GM19324 (cell line): ENCODE results near the gene PLXDC2.
"Not testable (repeated sequence)": the region's sequence is repeated elsewhere in the genome, so short reads cannot be mapped to it uniquely, and the experiment has no call there.

ENCODE experiments used
- ATAC-seq: cut with Tn5 transposase; IDR thresholded peaks from one replicate; pipeline ENCODE4 v1.9.1; 2021; ENCODE audit warnings: mild to moderate bottlenecking, moderate library complexity; ENCODE audit not compliant: unreplicated experiment, low FRiP score

PLXDC2 gene

DNA sequence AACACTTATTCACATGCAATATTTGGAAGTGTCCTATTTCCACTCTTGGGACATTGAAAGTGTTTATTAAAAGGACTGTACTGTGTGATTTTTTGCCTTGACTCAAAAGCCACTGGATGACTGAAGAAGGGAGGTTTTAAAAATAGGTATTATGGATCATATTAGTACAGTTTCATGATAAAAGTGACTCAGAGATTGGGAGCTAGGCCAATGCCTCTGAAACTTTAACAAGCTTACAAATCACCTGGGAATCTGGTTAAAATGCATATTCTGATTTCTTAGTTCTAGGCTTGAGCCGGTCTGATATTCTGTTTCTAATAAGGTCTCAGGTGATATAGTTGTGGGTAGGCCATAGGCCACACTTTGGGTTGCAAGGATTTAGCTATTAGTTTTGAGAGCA, 191.2 kb downstream of the PLXDC2 start:
- ATAC-seq: no peak

GRCh38 chr10:20013991-20014750, 197.9 kb downstream of the PLXDC2 start:
- ATAC-seq: no peak

DNA sequence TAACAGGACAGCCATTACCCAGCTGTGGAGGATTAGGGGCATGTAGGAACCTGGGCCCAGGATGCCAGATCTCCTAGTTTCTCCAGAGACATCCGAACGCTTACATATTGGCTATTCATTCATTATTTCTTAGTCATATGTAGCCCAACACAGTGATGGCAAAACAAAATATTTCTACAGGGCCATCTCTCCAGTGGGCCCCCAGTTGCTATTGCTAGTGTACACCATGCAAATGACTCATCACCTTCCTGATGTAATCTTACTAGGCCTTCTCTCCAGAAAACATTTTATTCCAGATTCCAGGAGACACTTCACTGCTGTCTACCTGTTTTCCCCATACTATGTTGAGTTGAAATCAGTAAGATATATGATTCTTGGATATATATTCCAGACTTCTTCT, 201.7 kb downstream of the PLXDC2 start:
- no peak for ATAC-seq

DNA sequence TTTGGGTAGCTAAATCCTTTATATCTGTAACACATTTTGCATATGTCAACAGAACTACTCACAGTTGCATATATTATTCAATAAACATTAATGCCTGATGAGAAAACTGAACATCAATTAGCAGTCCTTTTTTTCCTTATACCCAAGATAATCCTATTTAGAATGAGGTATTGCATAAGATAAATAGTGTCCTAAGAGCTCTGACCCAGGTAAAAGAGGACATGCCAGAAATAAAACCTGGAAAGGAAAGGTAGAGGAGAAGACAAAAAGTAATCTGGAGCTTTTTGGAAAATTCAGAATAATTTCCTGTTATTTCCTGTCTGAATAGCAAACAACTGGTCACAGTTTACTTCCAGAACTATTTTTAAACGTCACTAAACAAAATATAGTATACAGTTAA, 204.4 kb downstream of the PLXDC2 start:
- no peak for ATAC-seq

DNA sequence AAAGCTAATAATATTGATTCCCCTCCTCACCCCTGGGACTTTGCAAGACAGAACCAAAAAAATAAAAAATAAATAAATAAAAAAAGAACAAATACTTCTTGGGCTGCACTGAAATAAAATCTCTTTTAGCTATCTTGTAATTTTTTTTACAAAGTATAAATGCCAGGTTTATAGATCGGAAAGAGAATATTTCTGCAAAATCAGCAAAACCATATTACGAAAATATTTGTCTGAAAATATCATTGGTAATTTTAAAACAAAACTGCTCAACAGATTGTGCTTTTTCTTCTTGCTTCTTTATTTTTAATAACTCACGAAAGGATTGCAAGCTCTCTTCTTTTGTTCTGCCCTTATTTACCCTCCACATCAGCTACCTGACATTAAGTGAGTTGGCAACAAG, 213.3 kb downstream of the PLXDC2 start:
- no peak for ATAC-seq

DNA sequence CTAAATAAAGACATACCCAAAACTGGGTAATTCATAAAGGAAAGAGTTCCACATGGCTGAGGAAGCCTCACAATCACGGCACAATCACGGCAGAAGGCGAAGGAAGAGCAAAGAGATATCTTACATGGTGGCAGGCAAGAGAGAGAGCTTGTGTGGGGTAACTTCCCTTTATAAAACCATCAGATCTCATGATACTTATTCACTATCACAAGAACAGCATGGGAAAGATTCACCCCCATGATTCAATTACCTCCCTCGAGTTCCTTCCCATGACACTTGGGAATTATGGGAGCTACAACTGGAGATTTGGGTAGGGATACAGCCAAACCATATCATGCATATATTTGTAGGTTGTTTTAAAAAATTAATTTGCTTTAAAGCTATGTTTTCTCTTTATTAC, 217.2 kb downstream of the PLXDC2 start:
- no peak for ATAC-seq

DNA sequence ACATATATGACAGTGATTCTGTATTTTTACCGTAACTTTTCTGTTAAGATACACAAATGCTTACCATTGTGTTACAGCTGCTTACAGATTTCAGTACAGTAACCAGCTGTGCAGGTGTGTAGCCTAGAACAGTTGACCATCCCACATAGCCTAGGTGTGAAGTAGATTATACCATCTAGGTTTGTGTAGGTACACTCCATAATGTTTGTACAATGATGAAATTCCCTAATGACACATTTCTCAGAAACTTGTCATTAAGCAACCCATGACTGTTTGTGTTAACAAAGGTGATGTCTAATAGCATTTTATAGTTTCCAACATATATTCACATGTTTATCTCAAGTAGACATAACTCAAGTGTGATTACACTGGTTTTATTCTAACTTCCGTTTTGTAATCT, 218.5 kb downstream of the PLXDC2 start:
- ATAC-seq: no peak

GRCh38 chr10:20040012-20040411, 223.8 kb downstream of the PLXDC2 start:
- ATAC-seq: no peak

DNA sequence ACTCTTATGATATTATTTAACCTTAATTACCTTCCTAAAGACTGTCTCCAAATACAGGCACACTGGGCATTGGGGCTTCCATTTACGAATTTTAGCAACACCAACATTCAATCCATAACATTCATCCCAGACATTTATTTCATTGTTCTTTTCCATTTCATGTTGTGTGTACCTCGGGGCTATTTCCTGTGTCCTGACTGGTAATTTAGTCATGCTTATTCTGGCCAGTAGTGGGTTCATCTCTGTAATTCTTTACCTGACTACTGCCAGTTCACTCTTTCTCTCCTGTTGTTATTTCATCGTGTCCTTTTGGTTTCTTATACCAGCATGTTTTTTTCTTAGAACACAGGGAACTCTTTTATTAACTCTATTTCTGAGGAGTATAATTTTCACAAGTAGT, 225.7 kb downstream of the PLXDC2 start:
- ATAC-seq: no peak

GRCh38 chr10:20045100-20045499, 228.9 kb downstream of the PLXDC2 start:
- not testable (repeated sequence) for ATAC-seq

GRCh38 chr10:20048161-20048560, 231.9 kb downstream of the PLXDC2 start:
- no peak for ATAC-seq

DNA sequence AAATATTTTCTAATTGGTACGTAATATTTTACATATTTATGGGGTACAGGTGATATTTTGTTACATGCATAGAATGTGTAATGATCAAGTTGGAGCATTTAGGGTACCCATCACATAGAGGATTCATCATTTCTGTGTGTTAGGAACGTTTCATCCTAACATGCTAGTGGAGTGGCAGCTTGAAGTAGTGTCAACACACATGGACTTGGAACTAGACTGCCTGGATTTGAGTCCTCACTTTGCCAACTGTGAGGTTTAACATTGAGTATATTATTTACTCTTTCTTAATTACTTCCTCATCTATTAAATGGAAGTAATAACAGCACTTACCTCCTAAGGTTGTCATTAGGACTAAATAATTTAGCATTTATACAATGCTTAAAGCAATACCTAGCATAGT, 241.9 kb downstream of the PLXDC2 start:
- no peak for ATAC-seq

DNA sequence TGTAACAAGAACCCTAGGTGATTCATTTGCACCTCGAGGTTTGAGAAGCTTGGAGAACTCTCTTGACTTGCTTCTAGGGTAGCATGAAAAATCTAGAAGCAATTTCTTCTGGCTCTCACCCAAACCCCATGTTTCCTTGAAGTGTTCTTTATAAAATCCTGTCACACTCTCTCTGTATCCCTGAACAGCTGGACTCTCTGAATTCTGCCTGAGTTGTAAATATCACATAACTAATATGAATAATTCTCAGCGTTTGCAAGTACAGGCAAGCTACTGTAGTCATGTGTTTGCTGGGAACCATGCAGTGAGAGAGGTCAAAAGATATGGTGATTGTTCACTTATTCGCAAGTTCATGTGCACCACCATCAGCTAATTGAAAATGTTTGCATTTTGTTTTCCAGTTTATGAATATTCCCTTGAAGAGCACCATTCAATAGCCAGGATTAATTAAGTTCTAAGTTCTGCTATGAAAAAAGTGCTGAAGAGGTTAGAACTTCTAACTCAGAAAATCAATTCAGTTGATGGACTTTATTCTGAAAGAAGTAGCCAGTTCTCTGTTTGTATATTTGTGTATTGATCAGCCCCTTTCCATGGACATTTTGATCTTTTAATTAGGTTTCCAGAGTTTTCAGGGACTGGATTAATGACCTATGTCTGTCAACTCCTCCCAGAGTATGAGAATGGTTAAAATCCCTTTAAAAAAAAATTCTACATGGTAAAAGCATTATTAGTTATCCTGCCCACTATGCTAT, 243.0 kb downstream of the PLXDC2 start:
- no peak for ATAC-seq

DNA sequence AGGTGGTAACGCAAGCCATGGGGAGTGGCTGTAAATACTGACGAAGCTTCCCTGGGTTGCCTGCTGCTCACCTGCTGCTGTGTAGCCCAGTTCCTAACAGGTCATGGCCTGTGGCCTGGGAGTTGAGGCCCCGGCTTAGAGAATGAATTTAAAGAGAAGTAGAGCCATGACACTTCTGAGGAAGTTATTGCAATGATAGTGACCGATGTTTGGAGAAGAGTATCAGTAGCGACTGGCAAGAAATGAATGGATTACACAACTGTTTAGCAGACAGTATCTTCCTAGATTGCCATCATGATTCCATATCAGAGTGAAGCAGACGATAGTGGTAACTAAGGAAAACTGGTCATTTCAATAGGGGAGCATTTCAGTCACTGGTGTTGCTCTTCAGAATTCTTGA, 249.6 kb downstream of the PLXDC2 start:
- no peak for ATAC-seq

DNA sequence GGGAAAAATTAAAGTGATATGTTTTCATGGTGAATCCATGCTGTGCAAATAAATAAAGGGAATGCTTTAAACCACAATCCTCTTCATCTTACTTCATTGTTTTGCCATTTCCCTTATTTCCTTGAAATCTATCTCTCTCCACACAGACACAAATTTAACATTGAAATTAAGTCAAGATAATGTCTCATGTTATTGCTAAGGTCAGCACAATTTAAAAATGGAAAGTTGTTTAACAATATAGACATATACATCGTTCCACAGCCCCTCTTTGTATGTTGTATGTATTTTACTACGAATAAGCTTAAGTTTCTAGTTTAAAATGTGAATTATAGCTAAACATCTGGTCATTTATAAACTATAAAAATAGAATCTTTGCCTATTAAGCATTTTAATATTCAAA, 256.9 kb downstream of the PLXDC2 start:
- ATAC-seq: no peak

GRCh38 chr10:20075713-20076112, 259.5 kb downstream of the PLXDC2 start:
- ATAC-seq: no peak

GRCh38 chr10:20084451-20084850, 268.2 kb downstream of the PLXDC2 start:
- no peak for ATAC-seq

DNA sequence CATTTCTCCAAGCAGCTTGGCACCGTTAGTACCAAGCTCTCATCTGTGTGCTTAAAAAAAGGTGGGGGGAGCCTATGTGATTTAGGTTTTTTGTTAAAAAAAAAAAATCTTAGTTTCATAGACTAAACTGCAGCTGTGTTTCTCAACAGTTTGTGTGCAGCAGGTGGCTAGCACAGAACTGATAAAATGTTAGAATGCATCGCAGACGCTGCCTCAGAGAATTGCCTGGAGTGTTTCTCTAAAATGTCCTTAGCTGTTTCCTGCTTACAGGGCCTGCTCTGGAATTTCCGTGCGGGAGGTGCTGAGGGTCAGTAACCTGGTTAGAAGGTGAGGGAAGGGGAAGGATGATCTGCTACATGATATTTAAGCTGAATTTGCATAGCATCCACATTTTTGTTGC, 268.9 kb downstream of the PLXDC2 start:
- ATAC-seq: no peak

GRCh38 chr10:20087353-20087752, 271.1 kb downstream of the PLXDC2 start:
- ATAC-seq: no peak

- no peak for ATAC-seq
Observed at GRCh38 chr10:20088061-20088701, 271.9 kb downstream of the PLXDC2 start.

DNA sequence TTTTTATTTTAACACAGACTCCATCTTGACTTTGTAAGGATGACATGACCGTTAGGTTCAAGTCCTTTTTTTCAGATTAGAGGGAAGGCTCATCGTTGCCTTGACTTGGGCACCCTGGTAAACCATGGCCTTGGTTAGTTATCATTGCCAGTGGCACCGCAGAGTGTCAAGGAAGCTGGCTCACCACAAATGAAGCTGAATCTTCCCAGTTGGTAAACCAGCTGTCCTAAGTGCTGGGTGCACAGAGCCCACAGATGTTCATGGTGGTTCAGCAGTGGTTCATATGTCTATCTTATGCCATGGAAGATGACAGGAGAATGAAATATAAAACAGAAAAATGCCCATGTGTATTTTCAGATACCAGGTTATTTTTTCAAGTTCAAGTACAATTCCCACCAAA, 273.6 kb downstream of the PLXDC2 start:
- ATAC-seq: no peak

DNA sequence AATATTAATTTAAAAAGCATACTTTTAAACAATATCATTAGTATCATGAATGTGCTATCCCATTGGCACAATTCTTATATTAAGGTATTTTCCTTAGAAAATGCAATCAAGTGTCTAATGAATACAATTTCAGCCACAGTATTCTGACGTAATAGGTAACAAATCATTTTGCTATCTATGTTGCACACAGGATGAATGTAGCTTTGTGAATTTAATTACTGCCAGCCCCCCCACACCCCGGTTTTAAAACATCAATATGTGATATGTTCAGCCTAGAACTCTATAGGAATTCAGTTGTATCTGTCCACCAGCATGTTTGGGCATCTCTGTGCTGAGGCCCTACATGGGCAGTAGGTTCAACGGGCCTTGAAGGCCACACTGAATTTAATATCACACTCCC, 274.6 kb downstream of the PLXDC2 start:
- ATAC-seq: no peak
